ENCODE results near the gene ANK3. TPM values are rescaled to one million over a fixed set of nuclear protein-coding genes. Genes with fewer than 3 reads are reported as not detected.

ANK3 gene
- total RNA-seq, 4 donors from 2014 or later, result 86.3 to 224 (median 139) TPM

GRCh38 chr10:60414111-60414510 is 24.4 kb upstream of the ANK3 start:
- no peak overlapping the region for H3K4me3 ChIP-seq
- DNase-seq (ENCODE audit: low spot score in 2 of 2), result no peak
- H3K36me3 ChIP-seq, result no peaks in the 10 kb centered on the region
- TF ChIP-seq POLR2A (IDR thresholded peaks at IDR 0.05) (no peak), CTCF (IDR thresholded peaks at IDR 0.05) (no peak), EP300 (IDR thresholded peaks at IDR 0.05) (no peak)
- H3K9me3 ChIP-seq, result no peaks in the 10 kb centered on the region
- H3K27ac ChIP-seq, result no peak overlapping the region
- H3K27me3 ChIP-seq, result no peaks in the 10 kb centered on the region
- 73 to 97% methylated on average over 2 of the region's 2 CpGs for WGBS, 2 donors
- H3K4me1 ChIP-seq, result peaks cover 0 to 4% (median 2%) of the 10 kb centered on the region in 4 donors

- Histone ChIP-seq H3K36me3 (no peaks in the 10 kb centered on the region), H3K27me3 (no peaks in the 10 kb centered on the region), H3K4me3 (no peak overlapping the region), H3K27ac (no peak overlapping the region), H3K9me3 (no peaks in the 10 kb centered on the region), H3K4me1 (peaks cover 0 to 4% (median 2%) of the 10 kb centered on the region in 4 donors)
- TF ChIP-seq POLR2A (IDR thresholded peaks at IDR 0.05) (no peak), EP300 (IDR thresholded peaks at IDR 0.05) (no peak), CTCF (IDR thresholded peaks at IDR 0.05) (no peak)
- no peak for DNase-seq (ENCODE audit: low spot score in 2 of 2)
- WGBS, 2 donors, result 86 to 90% methylated on average over 2 of the region's 2 CpGs
Measured at GRCh38 chr10:60413306-60414012, 23.8 kb upstream of the ANK3 start.

- Histone ChIP-seq H3K4me3 (no peak overlapping the region), H3K4me1 (peaks cover 0 to 4% (median 2%) of the 10 kb centered on the region in 4 donors), H3K27me3 (no peaks in the 10 kb centered on the region), H3K27ac (no peak overlapping the region), H3K9me3 (no peaks in the 10 kb centered on the region), H3K36me3 (no peaks in the 10 kb centered on the region)
- TF ChIP-seq CTCF (IDR thresholded peaks at IDR 0.05) (no peak), EP300 (IDR thresholded peaks at IDR 0.05) (no peak), POLR2A (IDR thresholded peaks at IDR 0.05) (no peak)
- WGBS, 2 donors, result 88 to 98% methylated on average over 3 of the region's 3 CpGs
- no peak for DNase-seq (ENCODE audit: low spot score in 2 of 2)
Measured at GRCh38 chr10:60410970-60411369, 21.3 kb upstream of the ANK3 start.

- no peaks in the 10 kb centered on the region for H3K36me3 ChIP-seq
- TF ChIP-seq CTCF (IDR thresholded peaks at IDR 0.05) (no peak), POLR2A (IDR thresholded peaks at IDR 0.05) (no peak), EP300 (IDR thresholded peaks at IDR 0.05) (no peak)
- WGBS, 2 donors, result 97 to 98% methylated on average over 2 of the region's 2 CpGs
- DNase-seq (ENCODE audit: low spot score in 2 of 2), result no peak
- H3K27ac ChIP-seq, result no peak overlapping the region
- H3K9me3 ChIP-seq, result no peaks in the 10 kb centered on the region
- H3K4me3 ChIP-seq, result no peak overlapping the region
- H3K4me1 ChIP-seq, result peaks cover 0 to under 1% (median 0%) of the 10 kb centered on the region in 4 donors
- H3K27me3 ChIP-seq, result no peaks in the 10 kb centered on the region
Measured at GRCh38 chr10:60409202-60409601, 19.5 kb upstream of the ANK3 start.

- H3K4me1 ChIP-seq, result no peaks in the 10 kb centered on the region
- no peak overlapping the region for H3K27ac ChIP-seq
- TF ChIP-seq POLR2A (IDR thresholded peaks at IDR 0.05) (no peak), EP300 (IDR thresholded peaks at IDR 0.05) (no peak), CTCF (IDR thresholded peaks at IDR 0.05) (no peak)
- DNase-seq (ENCODE audit: low spot score in 2 of 2), result no peak
- no peaks in the 10 kb centered on the region for H3K36me3 ChIP-seq
- 78% methylated on average over 3 of the region's 3 CpGs for WGBS, 2 donors
- H3K4me3 ChIP-seq, result no peak overlapping the region
- H3K27me3 ChIP-seq, result no peaks in the 10 kb centered on the region
- peaks cover 0 to 18% (median 4%) of the 10 kb centered on the region in 4 donors for H3K9me3 ChIP-seq
Measured at GRCh38 chr10:60406182-60406581, 16.5 kb upstream of the ANK3 start.

All from tibial nerve (tissue), 4 donors.